Endothelial cell of umbilical vein (primary cell): Measurements from ENCODE around the gene RPL11. TPM values are rescaled to one million over a fixed set of nuclear protein-coding genes. Genes with fewer than 3 reads are reported as not detected.

Experiments
- BruUV-seq: library from RNA; stranded (reverse); fragments of 400-500 nt; replicated peaks from 2 replicates; lab custom pipeline; 2021; lab: Mats Ljungman, UMichigan
- CTCF ChIA-PET: fragments of 300-600, 350-600 bp; sonication (Branson Sonifier 250); formaldehyde crosslinking; loops from one replicate; lab custom pipeline; 2021; ENCODE audit warnings: antibody characterized with exemption, inconsistent platforms; lab: Charles Lee
- POLR2A ChIA-PET: fragments of 300-600, 350-600 bp; sonication (Branson Sonifier 250); formaldehyde crosslinking; loops from one replicate; lab custom pipeline; 2021; ENCODE audit warnings: antibody characterized with exemption, inconsistent platforms; lab: Charles Lee
- DNase-seq: peaks from one replicate; pipeline ENCODE4 v3.0.0-alpha.2; 2011; ENCODE audit warnings: low read depth, low spot score
- FAIRE-seq: peaks from 2 replicates; lab custom pipeline; 2011; peaks lifted over from hg19 to GRCh38; lab: Jason Lieb, UNC
- H2AFZ ChIP-seq: 2 replicates; pipeline ENCODE4 v1.6.0; 2012; ENCODE audit warnings: low read depth, low read length, control low read depth, inconsistent platforms
- H3K27ac ChIP-seq: 2 replicates; pipeline ENCODE4 v1.5.1; 2011; ENCODE audit warnings: low read depth, mild to moderate bottlenecking, control low read depth, low read length, moderate library complexity; ENCODE audit not compliant: insufficient read depth
- H3K27me3 ChIP-seq, 2 experiments: 2 replicates each; pipeline versions ENCODE4 v1.6.0 to v1.6.1; 2011; ENCODE audit warnings: low read length in 2 of 2, mixed read lengths in 1 of 2; ENCODE audit not compliant: control insufficient read depth in 2 of 2, insufficient read depth in 2 of 2
- H3K36me3 ChIP-seq, 2 experiments: 2 replicates in 1 of 2; 3 replicates in 1 of 2; pipeline ENCODE4 v1.5.1; 2011; ENCODE audit warnings: low read length in 2 of 2, mild to moderate bottlenecking in 1 of 2, moderate library complexity in 1 of 2; ENCODE audit not compliant: control insufficient read depth in 2 of 2, insufficient read depth in 2 of 2; ENCODE audit errors: extremely low read depth in 1 of 2
- H3K4me1 ChIP-seq: 3 replicates; pipeline ENCODE4 v1.5.1; 2011; ENCODE audit warnings: mild to moderate bottlenecking, low read length; ENCODE audit not compliant: control insufficient read depth, insufficient read depth; ENCODE audit errors: extremely low read depth
- H3K4me2 ChIP-seq: 2 replicates; pipeline ENCODE4 v1.6.1; 2011; ENCODE audit warnings: low read length, control low read depth, mixed read lengths; ENCODE audit not compliant: insufficient read depth
- H3K4me3 ChIP-seq, 3 experiments: fragments of 200-600 bp in 1 of 3; sonication (generic), shearing (Covaris generic) in 1 of 3; replicated peaks in 1 of 3; 2 replicates each; pipeline ENCODE4 v1.5.1; 2011 to 2016; ENCODE audit warnings: control low read depth in 3 of 3, low read length in 3 of 3, mild to moderate bottlenecking in 2 of 3, inconsistent platforms in 1 of 3, low read depth in 1 of 3, moderate library complexity in 1 of 3; ENCODE audit not compliant: insufficient read depth in 1 of 3
- H3K79me2 ChIP-seq: 2 replicates; pipeline ENCODE4 v1.6.0; 2012; ENCODE audit warnings: low read length, inconsistent platforms; ENCODE audit not compliant: control insufficient read depth, insufficient read depth
- H3K9ac ChIP-seq: replicated peaks from 2 replicates; pipeline ENCODE3; 2011; ENCODE audit warnings: low read length, control low read depth; ENCODE audit not compliant: insufficient read depth; ENCODE audit errors: extremely low read depth
- H3K9me1 ChIP-seq: replicated peaks from 3 replicates; pipeline ENCODE4 v1.6.0; 2011; ENCODE audit warnings: mild to moderate bottlenecking, low read length; ENCODE audit not compliant: control insufficient read depth, insufficient read depth; ENCODE audit errors: extremely low read depth
- H3K9me3 ChIP-seq: replicated peaks from 2 replicates; pipeline ENCODE4 v1.5.1; 2012; ENCODE audit warnings: low read length, inconsistent platforms; ENCODE audit not compliant: control insufficient read depth, insufficient read depth
- H4K20me1 ChIP-seq: replicated peaks from 2 replicates; pipeline ENCODE3; 2011; ENCODE audit warnings: mild to moderate bottlenecking, low read length; ENCODE audit not compliant: control insufficient read depth, insufficient read depth; ENCODE audit errors: extremely low read depth
- EZH2 ChIP-seq: IDR thresholded peaks from 2 replicates; pipeline ENCODE4 v1.6.1; 2012; ENCODE audit warnings: borderline replicate concordance, low read depth, mild to moderate bottlenecking, moderate library complexity, low read length, inconsistent platforms; ENCODE audit not compliant: severe bottlenecking
- FOS ChIP-seq: IDR thresholded peaks from 2 replicates; pipeline ENCODE4 v1.6.1; 2011; ENCODE audit warnings: mild to moderate bottlenecking, low read length, moderate library complexity, borderline replicate concordance; ENCODE audit not compliant: insufficient read depth
- GATA2 ChIP-seq: IDR thresholded peaks from 2 replicates; pipeline ENCODE4 v1.7.0; 2011; ENCODE audit warnings: low read depth, mild to moderate bottlenecking, moderate library complexity, mixed read lengths, low read length; ENCODE audit not compliant: insufficient read length, insufficient read depth
- JUN ChIP-seq: IDR thresholded peaks from 2 replicates; pipeline ENCODE4 v1.6.1; 2011; ENCODE audit warnings: borderline replicate concordance, low read depth; ENCODE audit not compliant: insufficient read length, insufficient read depth
- MAX ChIP-seq: IDR thresholded peaks from 2 replicates; pipeline ENCODE4 v1.6.1; 2011; ENCODE audit not compliant: insufficient read depth, insufficient read length
- POLR2AphosphoS5 ChIP-seq: IDR thresholded peaks from 2 replicates; pipeline ENCODE4 v1.6.1; 2012; ENCODE audit warnings: low read depth, mild to moderate bottlenecking, control low read depth, low read length, moderate library complexity; ENCODE audit not compliant: insufficient read depth
- dilution Hi-C: fragments of 300-500 bp; cut with MboI; formaldehyde crosslinking; loops from one replicate; pipeline ENCODE4 v1.15.0; 2019; ENCODE audit warnings: low sequenced_read_pairs; ENCODE audit not compliant: extremely low pct_ligation_motif_present
- intact Hi-C: fragments of 100-400 bp; cut with micrococcal nuclease; formaldehyde crosslinking; loops from one replicate; pipeline ENCODE4 v1.10.0; 2022
- polyA plus RNA-seq, 4 experiments: library from polyadenylated mRNA; depleted of rRNA in 3 of 4; stranded (reverse) in 3 of 4; unstranded in 1 of 4; fragments of >200 nt; gene quantifications; 2 replicates each; pipeline versions ENCODE4 v1.2.1 to v1.2.3, GENCODE V29; 2011 to 2012; ENCODE audit warnings: missing spikeins in 1 of 4
- total RNA-seq: library from RNA; stranded (reverse); gene quantifications from 2 replicates; pipeline ENCODE4 v1.2.3, GENCODE V29; 2021
- TF ChIP-seq, protein P1 (sequence below), 2 donors: IDR thresholded peaks; 1 replicate in 1 of 2; 2 replicates in 1 of 2; pipeline ENCODE4 v1.5.1; 2011; ENCODE audit warnings: low read length in 2 of 2, mild to moderate bottlenecking in 2 of 2, moderate library complexity in 2 of 2, control low read depth in 1 of 2, inconsistent platforms in 1 of 2, low read depth in 1 of 2; ENCODE audit not compliant: insufficient read depth in 1 of 2; ENCODE audit errors: extremely low read depth in 1 of 2

Gene RPL11
- total and polyA plus RNA-seq, 2 donors (not counting 3 experiments of a cell fraction or from before 2014, with no cell fraction given): 861 to 1,084 TPM

DNA sequence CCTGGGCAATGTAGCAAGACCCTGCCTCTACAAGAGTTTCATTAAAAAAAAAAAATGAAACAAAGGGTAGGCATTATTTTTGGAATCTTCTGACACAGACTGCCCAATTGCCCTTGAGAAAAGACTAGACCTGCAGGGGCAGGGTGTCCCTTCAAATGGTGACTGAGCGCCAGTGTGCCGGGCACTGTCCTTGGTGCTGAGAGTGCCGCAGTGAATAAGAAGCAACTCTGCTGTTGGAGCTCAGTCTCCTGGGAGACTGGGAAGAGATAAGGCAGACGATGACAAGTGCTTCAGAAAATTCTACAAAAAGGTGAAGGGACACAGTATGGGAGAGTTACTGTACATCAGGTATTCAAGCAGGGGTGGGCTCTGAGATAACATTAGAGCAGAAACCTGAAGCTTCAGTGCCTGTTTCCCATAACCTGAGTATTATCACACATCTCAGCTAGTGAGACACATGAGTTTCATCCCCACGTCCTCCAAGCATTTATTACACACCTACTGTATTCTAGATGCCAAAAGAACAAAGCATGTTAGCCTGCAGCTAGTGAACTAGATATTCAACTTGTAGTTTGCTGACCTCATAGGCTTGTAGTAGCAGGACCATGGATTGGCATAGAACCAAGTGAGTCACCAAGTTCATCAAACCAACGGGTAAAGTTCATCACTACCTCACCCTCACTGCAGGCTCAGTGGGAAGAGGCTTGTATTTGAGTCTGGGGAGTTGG, 18.4 kb upstream of the RPL11 start:
- dilution Hi-C loops (no loop called here), intact Hi-C loops (no loop called here)
- Histone ChIP-seq H3K27ac (no peak overlapping the region), H2AFZ (no peak overlapping the region), H3K9me3 (no peaks in the 10 kb centered on the region), H3K9me1 (no peaks in the 10 kb centered on the region), H3K4me2 (no peak overlapping the region), H3K4me3 (no peak overlapping the region), H4K20me1 (no peaks in the 10 kb centered on the region), H3K27me3 (peaks cover 0 to 4% of the 10 kb centered on the region in 2 experiments), H3K36me3 (no peaks in the 10 kb centered on the region), H3K4me1 (no peaks in the 10 kb centered on the region), H3K9ac (no peak overlapping the region), H3K79me2 (no peaks in the 10 kb centered on the region)
- no TSS peak for BruUV-seq
- DNase-seq (peak; percentile 38), FAIRE-seq (peak; percentile 76)
- no peak for TF ChIP-seq EZH2
- TF ChIP-seq GATA2: no peak
- peak; percentile 30 for TF ChIP-seq FOS
- no peak for TF ChIP-seq MAX
- TF ChIP-seq JUN: peak; percentile 20
- TF ChIP-seq POLR2AphosphoS5: no peak
- TF ChIP-seq, protein P1, sequence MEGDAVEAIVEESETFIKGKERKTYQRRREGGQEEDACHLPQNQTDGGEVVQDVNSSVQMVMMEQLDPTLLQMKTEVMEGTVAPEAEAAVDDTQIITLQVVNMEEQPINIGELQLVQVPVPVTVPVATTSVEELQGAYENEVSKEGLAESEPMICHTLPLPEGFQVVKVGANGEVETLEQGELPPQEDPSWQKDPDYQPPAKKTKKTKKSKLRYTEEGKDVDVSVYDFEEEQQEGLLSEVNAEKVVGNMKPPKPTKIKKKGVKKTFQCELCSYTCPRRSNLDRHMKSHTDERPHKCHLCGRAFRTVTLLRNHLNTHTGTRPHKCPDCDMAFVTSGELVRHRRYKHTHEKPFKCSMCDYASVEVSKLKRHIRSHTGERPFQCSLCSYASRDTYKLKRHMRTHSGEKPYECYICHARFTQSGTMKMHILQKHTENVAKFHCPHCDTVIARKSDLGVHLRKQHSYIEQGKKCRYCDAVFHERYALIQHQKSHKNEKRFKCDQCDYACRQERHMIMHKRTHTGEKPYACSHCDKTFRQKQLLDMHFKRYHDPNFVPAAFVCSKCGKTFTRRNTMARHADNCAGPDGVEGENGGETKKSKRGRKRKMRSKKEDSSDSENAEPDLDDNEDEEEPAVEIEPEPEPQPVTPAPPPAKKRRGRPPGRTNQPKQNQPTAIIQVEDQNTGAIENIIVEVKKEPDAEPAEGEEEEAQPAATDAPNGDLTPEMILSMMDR (IDR thresholded peaks at IDR 0.05; ENCODE audit: extremely low read depth in 1 of 2, insufficient read depth in 1 of 2, low read depth in 1 of 2, low read length in 2 of 2): no peak
- POLR2A ChIA-PET: no interaction called here
- CTCF ChIA-PET: interaction anchor here (0.6 to 1.3 kb wide), 9 partner anchors 8 to 234 kb away, joined by 3 to 6 read pairs (median 3); partner anchors contain the start of gene RPL11
